Neural cell (in vitro differentiated cells): ENCODE measurements around the gene MED8. TPM values are rescaled to one million over a fixed set of nuclear protein-coding genes. Genes with fewer than 3 reads are reported as not detected.

Experiments used
- H2AFZ ChIP-seq: fragments of 200-600, 300-800 bp; sonication (generic), shearing (Covaris generic); 2 replicates; pipeline ENCODE4 v1.6.0; 2014; ENCODE audit warnings: low read depth, mild to moderate bottlenecking, antibody characterized with exemption, low read length, moderate library complexity
- H3F3A ChIP-seq: fragments of 200-600 bp; shearing (Covaris generic); 2 replicates; pipeline ENCODE4 v1.6.1; 2016; ENCODE audit warnings: mild to moderate bottlenecking, moderate library complexity, mixed read lengths, antibody characterized with exemption, low read length; ENCODE audit not compliant: insufficient read depth, poor library complexity, severe bottlenecking
- H3K27ac ChIP-seq: fragments of 200-600, 300-800 bp; sonication (generic), shearing (Covaris generic); 2 replicates; pipeline ENCODE4 v1.5.1; 2014; ENCODE audit warnings: mild to moderate bottlenecking, low read length, moderate library complexity
- H3K27me3 ChIP-seq: fragments of 300-800, 200-600 bp; sonication (generic), shearing (Covaris generic); 2 replicates; pipeline ENCODE4 v1.6.0; 2014; ENCODE audit warnings: mild to moderate bottlenecking, low read depth, low read length, moderate library complexity; ENCODE audit not compliant: insufficient read depth
- H3K36me3 ChIP-seq: fragments of 300-800, 200-600 bp; sonication (generic), shearing (Covaris generic); 2 replicates; pipeline ENCODE4 v1.5.1; 2014; ENCODE audit warnings: mild to moderate bottlenecking, antibody characterized with exemption, low read length, moderate library complexity; ENCODE audit not compliant: insufficient read depth
- H3K4me2 ChIP-seq: fragments of 300-800, 200-600 bp; sonication (generic), shearing (Covaris generic); 2 replicates; pipeline ENCODE4 v1.6.0; 2014; ENCODE audit warnings: mild to moderate bottlenecking, low read length
- H3K4me3 ChIP-seq: fragments of 300-800, 200-600 bp; sonication (generic), shearing (Covaris generic); 2 replicates; pipeline ENCODE4 v1.5.1; 2014; ENCODE audit warnings: mild to moderate bottlenecking, low read length, moderate library complexity
- H3K79me2 ChIP-seq: fragments of 200-600 bp; shearing (Covaris generic); replicated peaks from 2 replicates; pipeline ENCODE4 v1.6.0; 2014; ENCODE audit warnings: mild to moderate bottlenecking, low read length, moderate library complexity; ENCODE audit not compliant: insufficient read depth
- H3K9ac ChIP-seq: fragments of 300-800, 200-600 bp; sonication (generic), shearing (Covaris generic); 2 replicates; pipeline ENCODE4 v1.6.1; 2016; ENCODE audit warnings: mild to moderate bottlenecking, low read length, mixed read lengths
- H3K9me2 ChIP-seq: fragments of 200-600 bp; shearing (Covaris generic); 2 replicates; pipeline ENCODE4 v1.6.1; 2016; ENCODE audit warnings: mild to moderate bottlenecking, low read length, mixed read lengths; ENCODE audit not compliant: insufficient read depth
- H3K9me3 ChIP-seq: fragments of 200-600, 300-800 bp; sonication (generic), shearing (Covaris generic); 2 replicates; pipeline ENCODE4 v1.6.1; 2016; ENCODE audit warnings: mild to moderate bottlenecking, mixed run types, low read length, moderate library complexity, mixed read lengths
- H4K20me1 ChIP-seq: fragments of 200-600 bp; shearing (Covaris generic); 2 replicates; pipeline ENCODE4 v1.6.1; 2016; ENCODE audit warnings: mild to moderate bottlenecking, mixed run types; ENCODE audit not compliant: insufficient read depth
- EP300 ChIP-seq: fragments of 450-650 bp; conservative IDR thresholded peaks from 2 replicates; pipeline ENCODE4 v1.6.1; 2014; ENCODE audit warnings: antibody characterized with exemption, mild to moderate bottlenecking, moderate library complexity; ENCODE audit not compliant: poor library complexity, severe bottlenecking
- EZH2 ChIP-seq: fragments of 200-600, 300-800 bp; shearing (Covaris generic), sonication (generic); IDR thresholded peaks from 2 replicates; pipeline ENCODE4 v1.6.1; 2014; ENCODE audit warnings: antibody characterized with exemption, low read length, borderline replicate concordance, mild to moderate bottlenecking; ENCODE audit not compliant: insufficient read depth, poor library complexity, severe bottlenecking
- MXI1 ChIP-seq: fragments of 450-650 bp; conservative IDR thresholded peaks from 2 replicates; pipeline ENCODE4 v1.6.1; 2014; ENCODE audit warnings: antibody characterized with exemption, mild to moderate bottlenecking; ENCODE audit not compliant: poor library complexity, severe bottlenecking
- POLR2AphosphoS5 ChIP-seq: IDR thresholded peaks from 2 replicates; pipeline ENCODE4 v1.6.1; 2012
- RAD21 ChIP-seq: fragments of 450-650 bp; conservative IDR thresholded peaks from 2 replicates; pipeline ENCODE4 v1.6.1; 2014; ENCODE audit warnings: antibody characterized with exemption, mild to moderate bottlenecking, moderate library complexity
- SMC3 ChIP-seq: fragments of 450-650 bp; conservative IDR thresholded peaks from 2 replicates; pipeline ENCODE4 v1.6.1; 2014; ENCODE audit warnings: antibody characterized with exemption, mild to moderate bottlenecking, moderate library complexity; ENCODE audit not compliant: poor library complexity
- TAF1 ChIP-seq: IDR thresholded peaks from 2 replicates; pipeline ENCODE4 v1.6.1; 2012; ENCODE audit warnings: low read depth
- polyA plus RNA-seq: library from polyadenylated mRNA; depleted of rRNA; stranded (reverse); fragments of >200 nt; gene quantifications from 2 replicates; pipeline ENCODE4 v1.2.3, GENCODE V29; 2014
- TF ChIP-seq, protein P1 (sequence below): fragments of 450-650 bp; IDR thresholded peaks from 2 replicates; pipeline ENCODE4 v1.5.1; 2014; ENCODE audit warnings: antibody characterized with exemption, mild to moderate bottlenecking, moderate library complexity; ENCODE audit not compliant: poor library complexity, severe bottlenecking
- TF ChIP-seq, protein P2 (sequence below): IDR thresholded peaks from 2 replicates; pipeline ENCODE4 v1.6.1; 2012; ENCODE audit warnings: borderline replicate concordance

The MED8 gene
- polyA plus RNA-seq, 1 donor from 2014 or later, result 59.2 TPM

DNA sequence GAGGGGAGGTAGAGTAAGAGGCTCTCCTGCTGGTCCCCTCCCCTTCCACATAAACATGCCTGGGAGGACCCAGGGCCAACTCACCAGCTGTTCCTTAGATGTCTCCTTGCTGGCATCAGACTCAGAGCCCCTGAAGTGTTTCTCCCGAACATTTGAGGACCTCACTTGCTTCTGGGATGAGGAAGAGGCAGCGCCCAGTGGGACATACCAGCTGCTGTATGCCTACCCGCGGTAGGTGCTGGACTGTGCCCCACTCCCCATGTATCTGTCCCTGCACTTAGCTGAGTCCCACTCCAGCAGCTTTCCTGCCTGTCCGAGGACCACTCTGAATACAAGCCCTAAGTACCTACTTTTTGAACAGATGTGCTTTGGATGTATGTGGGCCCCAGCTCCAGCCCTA lies 51.6 kb downstream of the MED8 start:
- no peaks in the 10 kb centered on the region for H4K20me1 ChIP-seq
- no peak overlapping the region for H2AFZ ChIP-seq
- no peaks in the 10 kb centered on the region for H3K9me3 ChIP-seq
- H3K4me2 ChIP-seq, result no peak overlapping the region
- H3K9ac ChIP-seq, result no peak overlapping the region
- no peaks in the 10 kb centered on the region for H3K36me3 ChIP-seq
- no peak overlapping the region for H3K4me3 ChIP-seq
- no peaks in the 10 kb centered on the region for H3K79me2 ChIP-seq
- H3K9me2 ChIP-seq, result no peaks in the 10 kb centered on the region
- TF ChIP-seq RAD21 (no peak), TAF1 (no peak), POLR2AphosphoS5 (no peak), SMC3 (no peak)
- TF ChIP-seq, protein P1, sequence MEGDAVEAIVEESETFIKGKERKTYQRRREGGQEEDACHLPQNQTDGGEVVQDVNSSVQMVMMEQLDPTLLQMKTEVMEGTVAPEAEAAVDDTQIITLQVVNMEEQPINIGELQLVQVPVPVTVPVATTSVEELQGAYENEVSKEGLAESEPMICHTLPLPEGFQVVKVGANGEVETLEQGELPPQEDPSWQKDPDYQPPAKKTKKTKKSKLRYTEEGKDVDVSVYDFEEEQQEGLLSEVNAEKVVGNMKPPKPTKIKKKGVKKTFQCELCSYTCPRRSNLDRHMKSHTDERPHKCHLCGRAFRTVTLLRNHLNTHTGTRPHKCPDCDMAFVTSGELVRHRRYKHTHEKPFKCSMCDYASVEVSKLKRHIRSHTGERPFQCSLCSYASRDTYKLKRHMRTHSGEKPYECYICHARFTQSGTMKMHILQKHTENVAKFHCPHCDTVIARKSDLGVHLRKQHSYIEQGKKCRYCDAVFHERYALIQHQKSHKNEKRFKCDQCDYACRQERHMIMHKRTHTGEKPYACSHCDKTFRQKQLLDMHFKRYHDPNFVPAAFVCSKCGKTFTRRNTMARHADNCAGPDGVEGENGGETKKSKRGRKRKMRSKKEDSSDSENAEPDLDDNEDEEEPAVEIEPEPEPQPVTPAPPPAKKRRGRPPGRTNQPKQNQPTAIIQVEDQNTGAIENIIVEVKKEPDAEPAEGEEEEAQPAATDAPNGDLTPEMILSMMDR, result no peak
- H3K27me3 ChIP-seq, result no peaks in the 10 kb centered on the region
- no peak overlapping the region for H3K27ac ChIP-seq
- no peaks in the 10 kb centered on the region for H3F3A ChIP-seq

DNA sequence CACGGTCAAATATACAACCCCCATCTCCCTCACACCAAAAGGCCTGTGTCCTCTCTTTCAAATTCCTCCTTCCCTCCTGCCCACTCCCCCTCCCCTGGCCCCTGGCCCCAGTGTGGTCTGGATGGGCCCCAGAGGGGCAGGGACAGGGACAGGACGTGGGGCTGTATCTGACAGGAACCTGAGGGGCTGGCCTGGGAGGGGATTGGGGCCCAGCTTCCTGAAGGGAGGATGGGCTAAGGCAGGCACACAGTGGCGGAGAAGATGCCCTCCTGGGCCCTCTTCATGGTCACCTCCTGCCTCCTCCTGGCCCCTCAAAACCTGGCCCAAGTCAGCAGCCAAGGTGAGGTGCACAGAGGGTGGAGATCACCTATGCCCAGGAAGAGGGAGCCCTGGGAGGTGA lies 52.0 kb downstream of the MED8 start, which contains the start of gene MPL:
MPL (plus strand) TSS at position 231 of the 400 bp plus-strand sequence; CDS start at position 262, 31 bp downstream.
- H2AFZ ChIP-seq, result no peak within 1 kb of the TSS

More for the DNA sequence above, 52.0 kb downstream of the MED8 start, which contains the start of gene MPL:
- Histone ChIP-seq H3K9ac (no peak within 1 kb of the TSS), H3K36me3 (no peaks in the 10 kb centered on the region), H3K4me3 (no peak within 1 kb of the TSS), H4K20me1 (no peaks in the 10 kb centered on the region), H3K9me3 (no peaks in the 10 kb centered on the region), H3K27ac (no peak within 1 kb of the TSS), H3K27me3 (no peaks in the 10 kb centered on the region), H3F3A (no peaks in the 10 kb centered on the region), H3K9me2 (no peaks in the 10 kb centered on the region), H3K79me2 (no peaks in the 10 kb centered on the region), H3K4me2 (no peak within 1 kb of the TSS)
- TF ChIP-seq MXI1 (no peak), EP300 (no peak), EZH2 (no peak), TAF1 (no peak), RAD21 (no peak), POLR2AphosphoS5 (no peak), SMC3 (no peak)
- TF ChIP-seq, protein P2, sequence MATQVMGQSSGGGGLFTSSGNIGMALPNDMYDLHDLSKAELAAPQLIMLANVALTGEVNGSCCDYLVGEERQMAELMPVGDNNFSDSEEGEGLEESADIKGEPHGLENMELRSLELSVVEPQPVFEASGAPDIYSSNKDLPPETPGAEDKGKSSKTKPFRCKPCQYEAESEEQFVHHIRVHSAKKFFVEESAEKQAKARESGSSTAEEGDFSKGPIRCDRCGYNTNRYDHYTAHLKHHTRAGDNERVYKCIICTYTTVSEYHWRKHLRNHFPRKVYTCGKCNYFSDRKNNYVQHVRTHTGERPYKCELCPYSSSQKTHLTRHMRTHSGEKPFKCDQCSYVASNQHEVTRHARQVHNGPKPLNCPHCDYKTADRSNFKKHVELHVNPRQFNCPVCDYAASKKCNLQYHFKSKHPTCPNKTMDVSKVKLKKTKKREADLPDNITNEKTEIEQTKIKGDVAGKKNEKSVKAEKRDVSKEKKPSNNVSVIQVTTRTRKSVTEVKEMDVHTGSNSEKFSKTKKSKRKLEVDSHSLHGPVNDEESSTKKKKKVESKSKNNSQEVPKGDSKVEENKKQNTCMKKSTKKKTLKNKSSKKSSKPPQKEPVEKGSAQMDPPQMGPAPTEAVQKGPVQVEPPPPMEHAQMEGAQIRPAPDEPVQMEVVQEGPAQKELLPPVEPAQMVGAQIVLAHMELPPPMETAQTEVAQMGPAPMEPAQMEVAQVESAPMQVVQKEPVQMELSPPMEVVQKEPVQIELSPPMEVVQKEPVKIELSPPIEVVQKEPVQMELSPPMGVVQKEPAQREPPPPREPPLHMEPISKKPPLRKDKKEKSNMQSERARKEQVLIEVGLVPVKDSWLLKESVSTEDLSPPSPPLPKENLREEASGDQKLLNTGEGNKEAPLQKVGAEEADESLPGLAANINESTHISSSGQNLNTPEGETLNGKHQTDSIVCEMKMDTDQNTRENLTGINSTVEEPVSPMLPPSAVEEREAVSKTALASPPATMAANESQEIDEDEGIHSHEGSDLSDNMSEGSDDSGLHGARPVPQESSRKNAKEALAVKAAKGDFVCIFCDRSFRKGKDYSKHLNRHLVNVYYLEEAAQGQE, result no peak
- TF ChIP-seq, protein P1, result no peak
